HG02885 (cell line): ENCODE data around the gene SPSB1.

Experiments
- ATAC-seq: cut with Tn5 transposase; IDR thresholded peaks from one replicate; pipeline ENCODE4 v1.9.1; 2021; ENCODE audit warnings: mild to moderate bottlenecking; ENCODE audit not compliant: unreplicated experiment, poor library complexity

Gene SPSB1

GRCh38 chr1:9258629-9259028 lies 34.1 kb upstream of the SPSB1 start:
- no peak for ATAC-seq

- no peak for ATAC-seq
Observed at GRCh38 chr1:9260059-9260766, 32.5 kb upstream of the SPSB1 start.

GRCh38 chr1:9261496-9261895 lies 31.2 kb upstream of the SPSB1 start:
- no peak for ATAC-seq

- no peak for ATAC-seq
Observed at GRCh38 chr1:9262096-9262986, 30.4 kb upstream of the SPSB1 start.

- ATAC-seq: no peak
Observed at GRCh38 chr1:9263276-9263855, 29.3 kb upstream of the SPSB1 start.

GRCh38 chr1:9263984-9264872 lies 28.5 kb upstream of the SPSB1 start:
- no peak for ATAC-seq

GRCh38 chr1:9265037-9265436 lies 27.7 kb upstream of the SPSB1 start:
- ATAC-seq: no peak

- ATAC-seq: no peak
Observed at GRCh38 chr1:9265968-9266367, 26.7 kb upstream of the SPSB1 start.

GRCh38 chr1:9267352-9267686 lies 25.4 kb upstream of the SPSB1 start:
- ATAC-seq: no peak

GRCh38 chr1:9267827-9268581 lies 24.7 kb upstream of the SPSB1 start:
- ATAC-seq: no peak

GRCh38 chr1:9269078-9269501 lies 23.6 kb upstream of the SPSB1 start:
- no peak for ATAC-seq

GRCh38 chr1:9269721-9270120 lies 23.0 kb upstream of the SPSB1 start:
- no peak for ATAC-seq

- no peak for ATAC-seq
Observed at GRCh38 chr1:9270290-9270883, 22.3 kb upstream of the SPSB1 start.

- no peak for ATAC-seq
Observed at GRCh38 chr1:9271283-9271682, 21.4 kb upstream of the SPSB1 start.

- ATAC-seq: no peak
Observed at GRCh38 chr1:9271861-9272595, 20.7 kb upstream of the SPSB1 start.

- ATAC-seq: no peak
Observed at GRCh38 chr1:9273177-9273576, 19.5 kb upstream of the SPSB1 start.

GRCh38 chr1:9275161-9275560 lies 17.5 kb upstream of the SPSB1 start:
- no peak for ATAC-seq

- ATAC-seq: peak; percentile 70
Observed at GRCh38 chr1:9275567-9276034, 17.1 kb upstream of the SPSB1 start.

- no peak for ATAC-seq
Observed at GRCh38 chr1:9278116-9278515, 14.6 kb upstream of the SPSB1 start.
